AG09319 (cell line): ENCODE measurements around the gene ARHGEF25.

Experiments used
- DNase-seq: peaks from one replicate; pipeline ENCODE4 v3.0.0-alpha.2; 2010; ENCODE audit warnings: low read depth; ENCODE audit errors: extremely low read depth
- CTCF ChIP-seq: IDR thresholded peaks from 2 replicates; pipeline ENCODE4 v1.5.1; 2011; ENCODE audit warnings: low read depth, mild to moderate bottlenecking, inconsistent platforms, low read length, moderate library complexity

Gene ARHGEF25

GRCh38 chr12:57580466-57580795, 30.8 kb upstream of the ARHGEF25 start:
- no peak for TF ChIP-seq CTCF
- DNase-seq: no peak

GRCh38 chr12:57581802-57582201, 29.4 kb upstream of the ARHGEF25 start:
- no peak for TF ChIP-seq CTCF
- DNase-seq: no peak

- no peak for DNase-seq
- TF ChIP-seq CTCF: no peak
These were observed 28.8 kb upstream of the ARHGEF25 start for GRCh38 chr12:57582440-57582839.

- DNase-seq: peak; percentile 58
- peak; percentile 86 for TF ChIP-seq CTCF
These were observed 28.0 kb upstream of the ARHGEF25 start for GRCh38 chr12:57583008-57583831.

- DNase-seq: no peak
- no peak for TF ChIP-seq CTCF
These were observed 27.2 kb upstream of the ARHGEF25 start for GRCh38 chr12:57584050-57584449.

GRCh38 chr12:57584690-57585089, 26.5 kb upstream of the ARHGEF25 start:
- no peak for TF ChIP-seq CTCF
- no peak for DNase-seq

- no peak for DNase-seq
- TF ChIP-seq CTCF: no peak
These were observed 26.1 kb upstream of the ARHGEF25 start for GRCh38 chr12:57585156-57585555.
